DMS114 treated with DMSO at 0.1 percent for 48 hours (cell line): ENCODE measurements around the gene TUNAR.

Experiments
- DNase-seq: peaks from one replicate; lab custom pipeline; 2025; ENCODE audit not compliant: unreplicated experiment; lab: John Stamatoyannopoulos, UW

TUNAR gene

GRCh38 chr14:95876761-95877538, at the start of gene TUNAR:
Gene TUNAR, plus strand, starts transcription at chr14:95876832.
- DNase-seq, result no peak

- DNase-seq, result no peak
These were observed 47.9 kb upstream of the TUNAR start for GRCh38 chr14:95828649-95829265.

DNA sequence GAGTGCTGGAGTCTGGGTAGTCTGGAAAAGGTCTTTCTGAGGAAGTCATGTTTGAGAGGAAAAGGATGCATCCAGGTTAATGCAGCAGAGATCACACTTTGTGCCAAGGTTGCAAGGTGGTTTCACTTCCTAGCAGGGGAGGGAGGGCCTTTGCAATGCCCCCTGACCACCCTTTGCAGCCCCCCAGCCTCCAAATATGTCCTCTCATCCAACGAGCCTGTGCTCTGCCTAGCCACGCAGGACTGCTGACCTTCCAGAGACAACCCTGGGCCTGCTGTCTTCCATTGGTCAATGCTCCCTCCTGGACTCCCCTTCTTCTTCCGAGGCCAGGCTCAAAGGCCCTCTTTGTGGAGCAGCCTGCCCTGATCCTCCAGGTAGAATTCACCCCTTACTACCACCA, 47.3 kb upstream of the TUNAR start:
- DNase-seq, result no peak

DNA sequence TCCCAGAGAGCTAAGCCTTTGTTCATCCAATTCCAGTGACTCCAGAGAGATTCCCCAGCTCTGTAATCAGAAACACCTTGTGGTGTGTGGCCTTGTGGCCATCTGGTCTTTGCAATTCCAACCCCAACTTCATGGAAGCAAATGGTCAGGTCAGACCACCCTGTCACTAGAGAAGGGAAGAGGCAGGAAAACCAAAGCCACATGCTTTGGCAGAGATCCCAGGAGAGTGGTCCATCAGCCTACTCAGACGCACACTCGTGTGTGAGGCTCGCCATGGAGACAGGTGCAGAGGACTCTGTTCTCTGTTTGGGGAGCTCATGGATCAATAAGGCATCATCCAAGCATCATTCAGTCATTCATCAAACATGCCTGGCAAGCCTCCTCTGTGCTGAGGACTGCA, 46.2 kb upstream of the TUNAR start:
- DNase-seq, result no peak

GRCh38 chr14:95831041-95831440, 45.6 kb upstream of the TUNAR start:
- no peak for DNase-seq

DNA sequence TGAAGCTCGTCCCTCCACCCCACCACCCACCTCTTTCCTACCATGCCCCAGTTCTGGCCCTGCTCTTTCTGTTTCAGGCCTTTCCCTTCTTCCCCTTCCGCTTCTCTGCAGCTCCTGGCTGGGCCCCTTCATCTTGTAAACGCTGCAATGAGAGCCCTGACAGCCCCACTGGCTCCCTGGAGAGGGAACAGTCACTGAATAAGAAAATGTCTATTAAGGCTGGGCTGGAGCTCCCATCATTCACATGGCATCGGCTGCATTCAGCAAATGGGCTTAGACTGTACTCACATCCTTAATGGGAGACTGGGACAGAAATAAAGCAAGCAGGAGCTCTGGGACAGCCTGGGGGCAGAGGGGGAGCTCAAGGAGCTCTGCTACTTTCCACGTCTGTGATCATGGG, 45.2 kb upstream of the TUNAR start:
- DNase-seq, result no peak

DNA sequence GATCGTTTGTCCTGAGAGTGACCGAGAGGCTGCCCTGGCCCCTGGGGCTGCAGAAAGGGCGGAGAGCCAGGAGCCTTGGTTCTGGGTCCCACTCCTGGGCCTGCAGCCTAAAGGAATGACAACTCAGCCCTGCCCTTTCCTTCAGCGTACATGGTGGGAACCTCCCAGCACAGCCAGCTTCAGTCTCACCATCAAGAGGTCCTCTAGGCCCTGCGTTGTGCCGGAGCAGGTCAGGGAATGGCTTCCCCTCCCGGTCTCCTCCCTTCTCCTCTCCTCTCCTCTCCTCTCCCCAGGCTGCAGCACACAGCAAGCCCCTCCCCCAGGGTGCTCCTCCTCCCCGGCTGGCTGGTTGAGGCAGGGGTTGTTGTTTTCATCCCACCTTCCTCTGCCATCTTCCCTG, 44.6 kb upstream of the TUNAR start:
- no peak for DNase-seq

- no peak for DNase-seq
These were observed 43.2 kb upstream of the TUNAR start for GRCh38 chr14:95833429-95833828.

- no peak for DNase-seq
These were observed 42.1 kb upstream of the TUNAR start for GRCh38 chr14:95834496-95834895.

DNA sequence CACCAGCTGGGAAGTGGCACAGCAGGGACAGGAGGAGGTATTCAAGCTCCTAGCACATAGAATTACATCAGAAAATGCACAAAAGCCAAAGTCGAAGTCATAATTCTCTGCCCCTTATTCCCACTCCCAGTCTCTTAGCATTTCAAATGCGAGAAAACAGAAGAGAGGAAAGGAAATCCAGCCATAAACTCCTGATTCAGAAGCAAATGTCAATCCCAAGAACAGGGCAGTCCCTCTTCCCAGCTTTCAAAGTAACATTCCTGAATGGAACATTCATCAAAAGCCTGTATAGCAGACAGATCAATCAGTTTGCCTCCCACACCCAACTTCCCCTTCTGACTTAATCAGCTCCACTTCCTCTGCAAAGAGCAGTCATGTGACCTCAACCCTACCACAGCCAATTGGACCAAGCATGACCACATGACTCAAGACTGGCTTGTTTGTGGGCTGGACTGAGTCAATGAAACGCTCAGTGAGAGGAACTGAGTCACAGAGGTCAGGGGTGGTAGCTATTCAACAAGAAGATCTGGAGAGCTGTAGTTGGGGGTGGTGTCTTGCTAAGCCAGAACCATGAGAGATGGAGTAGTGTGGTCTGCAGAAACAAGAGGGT, 41.4 kb upstream of the TUNAR start:
- no peak for DNase-seq

DNA sequence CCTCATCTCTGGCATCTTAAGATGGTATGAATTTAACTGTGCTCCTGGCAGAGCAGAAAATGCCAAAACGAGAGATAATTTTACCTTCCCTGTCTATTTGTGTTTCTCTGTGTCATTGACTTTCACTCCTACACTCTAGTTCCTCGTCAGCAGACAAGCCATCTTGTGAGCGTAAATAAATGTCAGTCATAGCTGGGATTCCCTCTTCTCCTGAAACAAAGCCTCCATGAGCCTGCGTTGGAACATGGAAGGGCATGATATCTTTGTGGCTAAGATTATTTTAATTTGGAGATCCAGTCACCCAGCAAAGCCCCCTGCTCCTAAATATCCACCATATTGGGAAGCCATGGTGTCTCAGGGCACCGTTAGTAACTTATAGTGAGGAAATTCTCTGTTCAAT, 37.8 kb upstream of the TUNAR start:
- DNase-seq, result no peak

GRCh38 chr14:95840094-95840700, 36.4 kb upstream of the TUNAR start:
- DNase-seq, result no peak

GRCh38 chr14:95841668-95842067, 35.0 kb upstream of the TUNAR start:
- DNase-seq, result no peak

DNA sequence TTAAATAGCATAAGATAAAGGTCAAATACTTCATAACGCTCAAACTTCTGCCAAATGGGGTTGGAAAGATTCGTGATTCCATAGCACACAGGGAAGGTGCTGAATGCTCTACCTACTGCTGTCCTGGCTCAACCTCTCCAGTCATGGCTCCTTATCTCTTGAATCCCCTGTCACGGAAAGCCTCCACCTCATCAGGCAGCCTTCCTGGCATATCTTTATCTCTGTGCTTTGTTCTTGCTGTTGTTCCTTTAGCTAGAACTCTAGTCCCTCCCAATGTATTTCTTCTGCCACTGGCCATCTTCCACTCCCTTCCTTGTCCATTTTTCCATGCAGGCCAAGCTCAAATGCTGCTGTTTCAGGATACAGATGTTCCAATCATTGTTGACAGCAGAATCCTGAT, 26.9 kb upstream of the TUNAR start:
- DNase-seq, result no peak

GRCh38 chr14:95850429-95850828, 26.2 kb upstream of the TUNAR start:
- DNase-seq, result no peak

GRCh38 chr14:95855606-95856005, 21.0 kb upstream of the TUNAR start:
- DNase-seq, result no peak

DNA sequence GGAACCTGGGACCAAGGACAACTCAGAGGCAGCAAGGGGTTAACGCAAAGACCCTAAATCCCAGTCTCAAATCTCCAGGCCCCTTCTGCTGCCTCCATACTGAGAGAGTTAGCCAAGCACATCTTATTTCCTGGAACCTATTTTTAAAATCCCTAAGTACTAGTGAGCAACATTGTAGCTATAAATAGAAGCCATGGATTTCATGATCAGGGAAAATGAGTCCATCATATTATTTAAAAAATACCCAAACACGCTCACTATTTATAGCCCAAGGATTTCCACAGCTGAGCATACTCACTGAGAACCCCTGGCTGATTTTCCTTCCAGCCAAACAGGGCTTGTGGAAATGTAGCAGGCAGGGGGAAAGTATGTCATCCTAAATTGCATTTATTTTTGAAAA, 19.4 kb upstream of the TUNAR start:
- no peak for DNase-seq

DNA sequence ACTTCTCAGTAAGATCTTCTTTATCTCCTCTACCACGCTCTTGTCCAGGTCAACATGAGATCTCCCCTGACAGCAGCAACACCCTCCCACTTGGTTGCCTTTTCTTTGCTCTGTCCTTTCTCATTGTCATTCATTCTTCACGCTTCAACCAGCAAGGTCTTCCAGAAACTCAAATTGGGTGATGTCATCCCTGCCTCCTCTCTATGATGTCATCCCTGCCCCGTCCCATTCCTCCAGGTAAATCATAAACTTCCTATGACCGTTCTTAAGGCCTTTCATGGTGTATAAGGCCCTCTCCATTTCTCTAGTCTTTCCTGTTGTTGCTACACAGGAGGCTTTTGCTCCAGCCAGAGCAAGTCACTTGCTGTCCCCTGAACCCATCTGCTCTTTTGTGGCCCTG, 17.7 kb upstream of the TUNAR start:
- no peak for DNase-seq

DNA sequence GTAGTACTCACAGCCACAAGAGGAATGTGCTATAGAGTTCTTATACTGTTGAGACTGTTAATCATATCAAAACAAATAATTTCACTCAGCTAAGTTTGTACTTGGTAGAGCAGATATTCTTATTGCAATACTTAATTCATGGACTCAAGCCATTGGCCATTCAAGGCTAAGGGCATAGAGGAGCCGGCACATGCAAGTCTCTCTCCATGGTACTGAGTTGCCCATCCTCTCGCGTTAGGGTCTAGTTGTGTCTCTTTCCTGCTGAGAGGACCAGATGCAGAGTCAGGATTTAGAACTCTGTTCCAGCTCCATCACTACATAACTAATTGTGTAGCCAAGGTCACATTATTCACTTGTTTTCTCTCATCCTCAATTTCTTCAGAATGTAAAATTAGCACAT, 14.4 kb upstream of the TUNAR start:
- DNase-seq, result no peak

DNA sequence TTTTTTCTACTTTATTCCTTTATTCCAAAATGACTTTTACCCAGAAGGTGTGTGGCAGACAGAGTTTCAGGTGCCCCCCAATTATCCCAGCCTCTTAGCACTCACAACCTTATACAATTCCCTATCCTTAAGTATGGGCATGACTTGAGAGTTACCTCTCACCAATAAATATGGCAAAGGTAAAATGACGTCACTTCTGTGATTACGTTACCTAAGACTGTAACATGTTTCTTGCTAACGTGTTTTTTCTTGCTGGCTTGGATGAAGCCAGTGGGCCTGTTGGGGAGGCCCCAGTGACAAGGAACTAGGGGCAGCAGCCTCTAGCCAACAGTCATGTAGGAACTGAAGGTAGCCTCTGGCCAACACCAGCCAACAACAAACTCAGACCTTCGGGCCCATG, 13.3 kb upstream of the TUNAR start:
- no peak for DNase-seq

DNA sequence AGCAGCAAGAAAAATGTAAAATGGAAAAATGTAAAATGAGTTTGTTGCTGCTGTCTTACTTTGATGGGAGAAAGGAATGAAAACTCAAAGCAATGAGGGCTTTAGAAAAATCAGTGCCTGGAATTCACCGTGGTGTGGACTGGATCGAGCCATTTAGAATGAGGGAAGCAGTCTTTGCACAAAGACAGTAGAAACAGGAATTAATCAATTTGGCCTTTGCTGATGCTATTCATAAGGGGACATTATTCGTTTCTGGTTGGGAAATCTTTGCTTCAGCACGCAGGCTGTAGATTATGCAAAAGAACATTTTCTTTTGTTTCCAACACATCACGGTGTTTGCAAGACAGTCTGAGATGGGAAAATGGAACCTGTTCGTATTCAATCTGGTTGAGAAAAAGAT, 6.9 kb upstream of the TUNAR start:
- no peak for DNase-seq

- DNase-seq, result no peak
These were observed 5.9 kb upstream of the TUNAR start for GRCh38 chr14:95870772-95871171.
